ENCODE measurements around the gene INTS4. TPM values are rescaled to one million over a fixed set of nuclear protein-coding genes. Genes with fewer than 3 reads are reported as not detected.
"Not testable (repeated sequence)": the region's sequence is repeated elsewhere in the genome, so short reads cannot be mapped to it uniquely, and the experiment has no call there.

Gene INTS4
- total RNA-seq, 1 experiment from 2014 or later = 25.1 TPM

DNA sequence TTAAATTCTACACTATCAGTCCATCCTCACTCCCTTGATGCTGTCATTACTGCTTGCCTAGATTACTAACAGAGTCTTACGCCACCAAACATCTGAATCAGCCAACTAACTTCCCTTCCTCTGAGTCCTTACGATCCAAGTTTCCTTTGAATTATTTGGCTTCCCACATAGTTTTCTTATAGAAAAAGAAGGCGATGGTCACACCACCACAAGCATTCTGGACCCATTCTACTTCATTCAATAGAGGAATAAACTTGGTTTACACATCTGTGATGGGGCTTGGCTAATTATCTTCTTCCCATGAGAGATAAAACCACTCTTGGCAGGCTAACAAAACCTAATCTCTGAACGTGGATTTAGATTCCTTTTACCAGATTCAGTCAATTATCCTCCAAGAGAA lies 35.0 kb downstream of the INTS4 start:
- DNase-seq (ENCODE audit: low spot score) = no peak

DNA sequence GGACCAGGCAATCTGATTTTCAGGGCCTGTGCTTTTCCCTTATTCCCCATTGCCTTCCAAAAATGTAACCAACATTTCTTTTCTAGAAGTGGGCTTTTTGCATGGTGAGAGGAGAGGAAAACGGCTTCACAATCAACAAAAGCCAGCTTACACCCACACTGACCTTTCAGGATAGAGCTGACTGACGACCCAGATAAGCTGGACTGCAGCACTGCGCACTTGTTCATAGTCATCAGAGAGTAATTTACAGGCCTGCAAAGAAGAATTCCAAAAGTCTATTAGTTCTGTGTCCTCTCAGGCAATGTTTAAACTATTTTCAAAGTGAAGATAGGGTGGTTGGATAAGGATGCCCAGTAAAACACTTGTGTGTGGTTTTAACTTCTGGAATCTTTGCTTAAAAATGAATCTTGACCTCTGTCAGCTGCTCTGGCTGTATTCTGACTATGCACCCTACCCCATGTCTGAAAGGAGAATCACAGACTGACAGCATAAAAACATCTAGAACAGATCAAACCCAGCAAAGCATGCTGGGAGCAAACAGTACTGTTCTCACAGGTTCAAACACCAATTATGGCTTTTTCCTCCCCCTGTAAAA lies 35.8 kb downstream of the INTS4 start:
- not testable (repeated sequence) for DNase-seq (ENCODE audit: low spot score)

DNA sequence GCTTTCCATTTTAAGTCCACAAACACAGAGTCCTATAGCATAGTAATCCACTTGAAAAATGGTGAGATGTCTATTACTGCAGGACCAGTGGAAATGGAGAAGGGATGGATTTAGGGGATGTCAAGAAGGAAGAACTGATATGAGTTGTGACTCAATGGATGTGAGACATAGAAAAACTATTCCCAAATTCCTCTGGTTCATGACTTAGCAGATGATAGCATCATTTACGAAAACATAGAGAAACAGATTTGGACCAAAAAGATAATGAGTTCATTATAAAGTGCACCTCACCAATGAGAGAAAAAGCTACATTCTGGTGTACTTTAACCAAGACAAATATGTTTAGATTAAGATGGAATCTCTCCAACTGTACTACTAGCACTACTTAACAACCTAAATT lies 51.2 kb downstream of the INTS4 start:
- DNase-seq (ENCODE audit: low spot score) = not testable (repeated sequence)

DNA sequence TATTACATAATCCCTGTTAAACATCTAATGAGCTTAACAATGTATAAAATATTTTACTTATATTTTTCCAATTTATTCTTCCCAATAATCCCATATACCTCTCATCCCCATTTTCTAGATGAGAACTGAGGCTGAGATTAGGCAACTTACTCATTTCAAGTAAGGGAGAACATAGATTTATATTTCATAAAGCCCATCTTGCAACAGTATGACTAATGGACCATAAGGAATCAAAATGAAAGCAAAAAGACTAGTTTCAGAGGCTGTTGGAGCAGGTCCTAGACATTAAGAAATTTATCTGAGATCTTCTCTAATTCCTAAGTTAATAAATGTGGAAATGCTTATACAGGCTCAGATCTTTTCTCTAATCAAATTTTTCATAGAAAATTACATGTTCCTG lies 52.0 kb downstream of the INTS4 start:
- not testable (repeated sequence) for DNase-seq (ENCODE audit: low spot score)

DNA sequence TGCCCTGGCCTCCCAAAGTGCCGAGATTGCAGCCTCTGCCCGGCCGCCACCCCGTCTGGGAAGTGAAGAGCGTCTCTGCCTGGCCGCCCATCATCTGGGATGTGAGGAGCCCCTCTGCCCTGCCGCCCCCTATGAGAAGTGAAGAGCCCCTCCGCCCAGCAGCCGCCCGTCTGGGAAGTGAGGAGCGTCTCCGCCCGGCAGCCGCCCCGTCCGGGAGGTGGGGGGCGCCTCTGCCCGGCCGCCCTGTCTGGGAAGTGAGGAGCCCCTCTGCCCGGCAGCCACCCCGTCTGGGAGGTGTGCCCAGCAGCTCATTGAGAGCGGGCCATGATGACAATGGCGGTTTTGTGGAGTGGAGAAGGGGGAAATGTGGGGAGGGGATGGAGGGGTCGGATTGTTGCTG lies 60.9 kb downstream of the INTS4 start:
- not testable (repeated sequence) for DNase-seq (ENCODE audit: low spot score)

DNA sequence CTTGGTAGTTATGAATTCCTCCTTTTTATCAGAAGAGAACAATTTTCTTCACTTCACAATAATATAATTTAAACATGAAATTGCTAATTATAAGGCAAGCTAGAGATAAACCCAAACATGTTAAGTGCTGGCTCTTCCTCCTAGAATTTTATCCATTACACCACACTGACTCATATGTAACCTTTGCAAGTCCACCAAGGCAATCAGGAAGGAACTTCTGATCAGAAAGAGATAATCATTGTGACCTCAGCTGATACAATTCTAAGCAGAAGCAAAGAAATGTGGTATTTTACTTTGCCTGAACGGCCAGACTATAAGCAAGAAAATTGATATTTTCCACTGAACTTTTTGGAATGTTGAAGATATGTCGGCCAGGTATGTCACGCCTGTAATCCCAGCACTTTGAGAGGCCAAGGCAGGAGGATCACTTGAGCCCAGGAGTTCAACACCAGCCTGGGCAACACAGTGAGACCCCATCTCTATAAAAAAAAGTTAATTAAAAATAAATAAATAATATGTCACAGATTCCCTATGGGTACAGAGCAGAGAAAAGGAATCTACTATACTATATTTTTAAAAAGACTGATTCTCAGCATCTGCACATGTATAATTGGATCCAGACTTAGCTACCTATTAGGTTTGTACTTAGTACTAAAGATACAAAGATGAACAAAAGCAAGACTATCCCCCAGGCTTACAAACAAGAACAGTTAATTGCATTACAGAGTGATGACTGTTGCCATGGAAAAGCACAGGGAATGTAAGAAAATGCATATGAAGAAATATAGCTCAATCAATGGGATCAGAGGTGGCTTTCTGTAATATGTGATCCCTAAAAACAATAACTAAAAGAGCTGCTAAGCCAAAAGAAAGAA lies 63.9 kb downstream of the INTS4 start:
- not testable (repeated sequence) for DNase-seq (ENCODE audit: low spot score)

DNA sequence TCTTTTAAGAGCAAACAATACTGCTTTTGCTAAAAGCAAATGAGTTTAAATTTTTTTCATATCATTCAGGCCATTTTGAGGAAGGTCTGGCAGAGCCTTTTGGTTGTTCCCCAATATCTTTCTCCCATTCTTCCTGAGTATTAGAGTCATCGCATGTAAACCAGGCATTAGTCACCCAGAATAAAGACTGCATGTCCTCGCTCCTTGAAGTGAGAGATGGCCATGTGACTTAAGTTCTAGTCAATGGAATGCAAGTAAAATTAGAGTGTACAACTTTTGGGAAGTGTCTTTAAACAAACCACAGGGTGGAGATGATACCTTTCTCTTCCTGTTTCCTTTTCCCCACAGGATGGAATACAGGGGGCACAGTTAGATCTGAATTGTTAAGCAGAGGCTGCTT lies 76.8 kb downstream of the INTS4 start:
- not testable (repeated sequence) for DNase-seq (ENCODE audit: low spot score)

DNA sequence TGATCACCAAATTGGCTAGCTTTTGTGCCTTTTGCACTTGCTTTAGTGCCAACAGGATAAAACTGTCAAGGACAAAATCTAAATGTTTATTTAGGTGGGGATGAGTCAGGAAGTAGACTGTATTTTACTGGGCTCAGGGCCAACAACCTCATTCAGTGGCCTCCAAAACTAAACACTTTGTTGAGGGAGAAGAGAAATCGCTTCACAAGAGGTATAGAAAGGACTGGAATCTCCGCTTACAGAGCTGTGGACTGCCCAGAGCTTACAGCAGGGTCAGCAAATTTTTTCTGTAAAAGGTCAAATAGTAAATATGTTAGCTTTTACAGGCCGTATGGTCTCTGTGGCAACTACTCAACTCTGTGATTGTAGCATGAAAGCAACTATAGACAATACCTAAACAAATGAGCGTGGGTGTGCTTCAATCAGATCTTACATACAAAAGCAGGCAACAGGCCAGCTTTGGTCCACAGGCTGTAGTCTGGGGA lies 80.1 kb downstream of the INTS4 start:
- peak; percentile 85 for DNase-seq (ENCODE audit: low spot score)

DNA sequence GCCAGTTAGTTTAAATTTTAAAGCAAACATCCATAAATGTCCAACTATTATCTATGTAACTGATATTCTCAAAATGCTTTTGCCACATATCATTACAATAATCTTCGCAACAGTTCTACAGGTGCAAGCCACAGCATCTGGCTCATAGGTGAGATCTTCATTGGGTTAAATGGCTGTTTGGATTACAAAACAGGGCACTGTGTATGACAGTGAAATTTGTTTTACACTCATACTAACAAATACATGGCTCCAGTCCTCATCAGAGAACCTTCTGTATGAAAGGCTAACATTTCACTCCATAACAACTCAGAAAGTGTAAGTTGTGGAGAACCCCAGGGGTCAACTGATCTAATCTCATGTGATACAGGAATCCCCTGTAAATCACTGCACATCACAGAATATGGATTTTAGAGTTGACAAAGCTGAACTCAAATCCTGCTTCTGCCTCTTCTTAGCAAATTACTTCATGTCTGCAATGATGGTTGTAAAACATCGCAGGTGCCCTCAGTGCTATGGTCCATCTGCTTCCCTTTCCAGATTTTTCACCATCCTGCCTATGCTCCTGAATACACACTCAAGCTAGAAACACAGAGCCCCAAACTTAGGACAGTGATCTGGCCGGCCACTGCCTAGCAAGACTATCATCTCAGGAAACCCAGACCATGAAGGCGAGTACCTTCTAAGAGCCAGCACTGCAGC lies 80.7 kb downstream of the INTS4 start:
- DNase-seq (ENCODE audit: low spot score) = peak; percentile 38

DNA sequence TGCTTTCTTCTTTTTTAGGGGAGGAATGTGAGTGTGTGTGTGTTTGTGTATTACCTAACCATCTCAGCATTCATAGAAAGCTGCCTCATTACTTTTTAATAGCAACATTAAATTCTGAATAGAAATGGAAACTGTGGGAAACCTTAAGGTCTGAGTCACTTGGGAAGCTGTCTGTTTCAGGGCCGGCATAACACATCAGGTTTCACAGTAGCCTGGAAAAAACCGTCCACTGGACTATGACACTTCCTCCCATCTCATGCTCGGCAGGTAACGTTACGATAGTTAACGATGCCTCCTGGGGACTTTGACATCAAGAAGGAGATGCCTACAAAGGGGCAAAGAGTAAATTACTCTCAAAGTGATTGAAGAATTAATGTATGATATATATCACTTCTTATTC lies 83.6 kb downstream of the INTS4 start:
- DNase-seq (ENCODE audit: low spot score) = not testable (repeated sequence)

DNA sequence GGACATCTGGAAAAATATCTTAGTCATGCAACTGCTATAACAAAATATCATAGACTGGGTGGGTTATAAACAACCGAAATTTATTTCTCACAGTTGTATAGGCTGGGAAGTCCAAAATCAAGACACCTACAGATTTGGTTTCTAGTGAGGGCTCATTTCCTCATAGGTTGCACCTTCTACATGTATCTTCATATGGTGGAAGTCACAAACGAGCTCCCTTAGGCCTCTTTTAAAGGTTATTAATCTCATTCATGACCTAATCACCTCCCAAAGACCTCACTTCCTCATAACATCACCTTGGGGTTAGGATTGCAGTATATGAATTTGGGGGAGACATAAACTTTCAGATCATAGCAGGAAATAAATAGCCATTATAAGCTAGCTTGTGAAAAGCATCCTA lies 85.2 kb downstream of the INTS4 start:
- DNase-seq (ENCODE audit: low spot score) = no peak

DNA sequence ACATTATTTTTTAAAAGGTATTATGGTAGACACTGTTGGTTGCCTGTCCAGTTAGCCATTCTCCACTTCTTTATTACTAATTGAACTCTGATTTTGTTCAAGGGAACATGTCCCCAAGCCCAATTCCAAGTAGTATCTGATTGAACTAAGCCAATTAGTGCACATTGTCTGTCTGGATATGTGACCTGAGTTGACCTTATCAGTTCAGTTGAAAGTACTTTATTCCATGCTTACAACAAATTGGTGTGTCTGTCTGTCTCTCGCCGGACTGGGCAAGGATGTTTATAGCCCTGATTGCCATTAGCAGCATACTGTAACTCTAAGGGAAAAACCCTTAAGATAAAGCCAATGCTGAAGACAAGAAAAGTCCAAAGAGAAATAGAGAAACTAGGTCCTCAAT lies 85.6 kb downstream of the INTS4 start:
- DNase-seq (ENCODE audit: low spot score) = no peak

DNA sequence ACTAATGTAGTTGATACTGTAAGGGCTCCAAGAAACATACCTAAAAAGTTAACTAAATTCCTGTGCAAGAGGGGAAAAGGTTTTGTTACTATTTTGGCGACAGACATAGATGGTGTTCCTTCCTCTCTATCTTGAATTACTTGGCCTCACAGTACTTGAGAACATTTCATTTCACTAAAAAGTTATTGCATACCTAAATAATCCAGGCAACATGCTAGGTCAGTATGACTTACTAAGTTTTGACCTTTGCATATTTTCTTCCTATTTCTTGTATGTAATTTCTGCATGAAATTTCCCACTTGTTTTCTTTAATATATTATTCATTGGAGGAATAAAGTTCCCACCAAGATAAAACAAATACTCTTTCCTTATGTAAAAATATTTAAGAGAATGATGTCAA lies 99.5 kb downstream of the INTS4 start:
- not testable (repeated sequence) for DNase-seq (ENCODE audit: low spot score)

DNA sequence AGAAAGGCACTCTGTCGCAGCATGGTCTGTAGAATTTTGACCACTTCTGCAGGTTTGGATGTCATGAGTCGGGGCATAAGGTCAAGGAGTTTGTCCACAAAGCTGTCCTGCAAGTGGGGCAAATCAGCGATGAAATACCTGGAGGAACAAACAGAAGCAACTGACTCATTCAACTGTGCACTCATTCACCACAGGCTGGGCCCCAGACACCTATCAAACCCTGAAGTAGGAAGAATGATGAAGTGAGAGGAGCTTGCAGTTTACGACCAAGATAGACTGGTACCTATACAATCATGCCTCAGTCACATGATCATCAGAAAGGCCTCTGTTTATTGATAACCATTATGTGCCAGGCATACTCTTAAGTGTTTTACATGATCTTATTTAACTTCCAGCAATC lies 102.8 kb downstream of the INTS4 start:
- DNase-seq (ENCODE audit: low spot score) = not testable (repeated sequence)

DNA sequence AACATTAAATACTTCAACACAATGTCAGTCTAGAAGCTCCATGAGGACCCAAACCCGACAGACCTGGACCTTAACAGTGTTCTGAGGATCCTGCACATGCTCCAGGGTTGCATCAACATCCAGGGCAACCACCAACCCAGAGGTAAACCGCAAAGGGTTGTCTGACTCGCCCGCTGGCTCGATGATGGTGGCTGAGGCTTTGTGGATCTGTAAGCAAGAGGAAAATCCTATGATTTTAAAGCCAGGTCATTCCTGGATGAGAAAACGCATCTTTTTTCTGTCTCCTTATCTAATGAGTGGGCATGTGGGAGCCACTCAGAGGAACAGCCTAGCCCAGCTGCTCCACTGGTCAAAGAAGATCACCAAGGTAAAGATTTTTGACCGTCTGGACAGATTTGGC lies 103.2 kb downstream of the INTS4 start:
- not testable (repeated sequence) for DNase-seq (ENCODE audit: low spot score)

DNA sequence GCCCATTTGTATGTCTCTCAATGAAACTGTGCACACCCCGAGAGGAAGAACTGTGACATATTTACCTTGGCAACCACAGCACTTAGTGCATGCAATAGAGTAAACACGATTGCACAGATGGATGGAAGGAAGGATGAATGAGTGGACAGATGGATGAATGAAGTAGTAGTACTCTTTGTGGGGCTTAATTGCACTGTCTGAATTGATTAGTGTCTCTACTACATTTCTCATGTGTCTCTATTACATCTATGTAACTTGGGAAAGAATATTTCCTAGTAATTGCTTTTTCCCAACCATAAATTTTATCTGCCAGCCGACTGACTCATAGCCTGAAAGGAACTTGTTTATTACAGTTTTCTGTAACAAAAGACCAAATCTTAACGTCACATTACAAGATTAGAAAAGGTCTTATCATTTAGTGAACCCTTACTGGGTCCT lies 103.8 kb downstream of the INTS4 start:
- DNase-seq (ENCODE audit: low spot score) = not testable (repeated sequence)

DNA sequence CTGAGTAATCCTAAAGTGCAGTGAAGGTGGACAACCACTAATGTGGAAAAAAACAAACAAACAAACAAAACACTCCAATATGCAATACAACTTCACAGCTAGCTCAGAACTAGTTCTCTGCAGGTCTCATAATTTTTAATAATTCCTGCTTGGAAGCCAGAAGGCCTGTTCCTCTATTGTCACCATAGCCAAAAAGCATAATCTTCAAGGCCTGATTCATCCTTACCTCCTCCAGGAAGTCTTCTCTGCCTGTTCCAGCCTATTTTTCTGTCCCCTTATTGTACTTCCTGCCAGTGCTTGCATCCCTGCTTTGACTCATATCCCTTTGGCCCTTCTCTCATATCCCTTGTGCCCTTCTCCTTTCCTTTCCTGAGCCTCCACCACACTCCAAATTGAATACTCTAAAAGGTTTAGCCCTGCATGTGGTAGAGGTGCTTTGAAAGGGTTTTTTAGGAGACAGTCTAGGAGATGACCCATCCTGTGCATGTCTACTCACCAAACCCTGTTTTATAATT lies 104.3 kb downstream of the INTS4 start:
- not testable (repeated sequence) for DNase-seq (ENCODE audit: low spot score)

DNA sequence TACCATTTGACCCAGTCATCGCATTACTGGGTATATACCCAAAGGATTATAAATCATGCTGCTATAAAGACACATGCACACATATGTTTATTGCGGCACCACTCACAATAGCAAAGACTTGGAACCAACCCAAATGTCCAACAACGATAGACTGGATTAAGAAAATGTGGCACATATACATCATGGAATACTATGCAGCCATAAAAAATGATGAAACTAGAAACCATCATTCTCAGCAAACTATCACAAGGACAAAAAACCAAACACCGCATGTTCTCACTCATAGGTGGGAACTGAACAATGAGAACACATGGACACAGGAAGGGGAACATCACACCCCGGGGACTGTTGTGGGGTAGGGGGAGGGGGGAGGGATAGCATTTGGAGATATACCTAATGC lies 105.4 kb downstream of the INTS4 start:
- not testable (repeated sequence) for DNase-seq (ENCODE audit: low spot score)

DNA sequence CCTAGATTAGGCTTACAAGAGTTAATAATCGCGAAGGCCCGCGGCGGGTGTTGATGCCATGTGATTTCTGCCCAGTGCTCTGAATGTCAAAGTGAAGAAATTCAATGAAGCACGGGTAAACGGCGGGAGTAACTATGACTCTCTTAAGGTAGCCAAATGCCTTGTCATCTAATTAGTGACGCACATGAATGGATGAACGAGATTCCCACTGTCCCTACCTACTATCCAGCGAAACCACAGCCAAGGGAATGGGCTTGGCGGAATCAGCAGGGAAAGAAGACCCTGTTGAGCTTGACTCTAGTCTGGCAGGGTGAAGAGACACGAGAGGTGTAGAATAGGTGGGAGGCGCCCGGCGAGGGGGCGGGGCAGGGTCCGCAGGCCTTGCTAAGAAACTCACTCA lies 108.1 kb downstream of the INTS4 start:
- DNase-seq (ENCODE audit: low spot score) = no peak

DNA sequence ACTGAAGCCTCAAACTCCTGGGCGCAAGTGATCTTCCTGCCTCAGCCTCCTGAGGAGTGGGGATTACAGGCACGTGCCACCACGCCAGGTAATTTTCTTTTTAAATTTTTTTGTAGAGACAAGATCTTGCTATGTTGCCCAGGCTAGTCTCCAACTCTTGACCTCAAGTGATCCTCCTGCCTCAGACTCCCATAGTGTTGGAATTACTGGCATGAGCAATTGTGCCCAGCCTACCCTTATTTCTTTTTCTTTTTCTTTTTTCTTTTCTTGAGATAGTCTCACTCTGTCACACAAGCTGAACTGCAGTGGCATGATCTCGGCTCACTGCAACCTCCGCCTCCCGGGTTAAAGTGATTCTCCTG lies 109.7 kb downstream of the INTS4 start:
- DNase-seq (ENCODE audit: low spot score) = no peak

DNA sequence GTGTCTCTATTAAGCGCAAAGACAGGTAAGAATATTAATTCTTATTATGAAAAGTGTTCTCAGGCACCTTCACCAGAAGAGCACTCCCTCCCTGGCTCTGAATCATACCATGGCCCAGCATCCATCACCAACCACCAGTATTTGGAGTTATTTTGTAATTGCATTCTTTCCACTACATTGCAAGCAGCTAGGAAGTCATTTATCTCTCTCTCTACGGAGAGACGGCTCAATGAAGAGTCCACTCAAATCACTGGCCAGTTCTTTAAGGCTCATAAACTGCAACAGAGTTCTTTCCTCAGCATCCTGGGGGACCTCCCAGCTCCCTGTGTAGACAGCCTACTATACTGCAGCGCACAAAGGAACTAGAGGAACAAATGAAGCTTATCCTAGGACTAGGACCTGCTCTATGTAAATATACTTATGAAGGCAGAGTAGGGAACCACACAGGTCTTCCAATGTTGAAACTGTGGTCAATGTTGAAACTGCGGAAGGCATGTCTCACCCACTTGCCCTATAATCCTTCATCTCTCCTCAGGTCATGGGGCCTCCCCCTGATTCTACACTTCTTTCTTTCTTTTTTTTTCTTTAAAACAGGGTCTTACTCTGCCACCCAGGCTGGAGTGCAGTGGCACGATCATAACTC lies 110.2 kb downstream of the INTS4 start:
- DNase-seq (ENCODE audit: low spot score) = no peak

DNA sequence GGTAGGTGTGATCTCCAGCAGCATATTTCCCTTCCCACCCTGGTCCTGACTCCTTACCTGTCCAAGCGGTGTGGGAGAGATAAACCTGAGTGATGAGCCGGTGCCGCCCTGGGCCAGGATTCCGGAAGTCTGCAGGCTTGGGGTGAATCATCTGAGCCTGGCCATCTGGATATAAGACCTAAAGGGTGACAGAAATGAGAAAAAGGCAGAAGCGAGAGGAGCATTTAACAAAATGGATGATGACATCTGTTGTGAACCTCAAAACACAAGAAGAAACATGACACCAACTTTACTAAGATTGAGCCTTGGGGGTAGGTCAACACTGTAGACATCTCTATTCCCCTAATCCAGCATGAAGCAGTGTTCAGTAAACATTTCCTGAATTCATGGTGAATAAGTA lies 110.7 kb downstream of the INTS4 start:
- DNase-seq (ENCODE audit: low spot score) = no peak

Data from HT-29 (cell line).